HG02571 (cell line): ENCODE data around the gene MRPS26.
"Not testable (repeated sequence)": the region's sequence is repeated elsewhere in the genome, so short reads cannot be mapped to it uniquely, and the experiment has no call there.

ENCODE experiments used
- ATAC-seq: cut with Tn5 transposase; IDR thresholded peaks from one replicate; pipeline ENCODE4 v1.9.1; 2021; ENCODE audit warnings: mild to moderate bottlenecking, moderate library complexity; ENCODE audit not compliant: unreplicated experiment

Gene MRPS26

GRCh38 chr20:3045816-3046676 is at the start of gene MRPS26:
TSS of gene MRPS26 (plus strand) at chr20:3046052. CDS start at chr20:3046069, 17 bp downstream.
- ATAC-seq: peak; percentile 82

- ATAC-seq: no peak
Measured at GRCh38 chr20:2998728-2999127, 47.1 kb upstream of the MRPS26 start.

- ATAC-seq: no peak
Measured at GRCh38 chr20:3000852-3001523, 44.9 kb upstream of the MRPS26 start.

GRCh38 chr20:3003416-3003815 is 42.4 kb upstream of the MRPS26 start:
- ATAC-seq: no peak

GRCh38 chr20:3010985-3011723 is 34.7 kb upstream of the MRPS26 start:
- ATAC-seq: no peak

- no peak for ATAC-seq
Measured at GRCh38 chr20:3011752-3012151, 34.1 kb upstream of the MRPS26 start.

GRCh38 chr20:3013771-3014170 is 32.1 kb upstream of the MRPS26 start:
- ATAC-seq: no peak

GRCh38 chr20:3014179-3014578 is 31.7 kb upstream of the MRPS26 start:
- no peak for ATAC-seq

- ATAC-seq: no peak
Measured at GRCh38 chr20:3014662-3015061, 31.2 kb upstream of the MRPS26 start.

- ATAC-seq: not testable (repeated sequence)
Measured at GRCh38 chr20:3015302-3015701, 30.6 kb upstream of the MRPS26 start.

- ATAC-seq: no peak
Measured at GRCh38 chr20:3021327-3021726, 24.5 kb upstream of the MRPS26 start.

- ATAC-seq: no peak
Measured at GRCh38 chr20:3021777-3022176, 24.1 kb upstream of the MRPS26 start.

- ATAC-seq: not testable (repeated sequence)
Measured at GRCh38 chr20:3022559-3023490, 23.0 kb upstream of the MRPS26 start.

GRCh38 chr20:3027987-3028386 is 17.9 kb upstream of the MRPS26 start:
- ATAC-seq: no peak

- no peak for ATAC-seq
Measured at GRCh38 chr20:3031524-3032147, 14.2 kb upstream of the MRPS26 start.

- ATAC-seq: no peak
Measured at GRCh38 chr20:3032624-3033023, 13.2 kb upstream of the MRPS26 start.

- no peak for ATAC-seq
Measured at GRCh38 chr20:3037654-3038053, 8.2 kb upstream of the MRPS26 start.

- no peak for ATAC-seq
Measured at GRCh38 chr20:3038454-3038853, 7.4 kb upstream of the MRPS26 start.

GRCh38 chr20:3039426-3039825 is 6.4 kb upstream of the MRPS26 start:
- no peak for ATAC-seq

- ATAC-seq: no peak
Measured at GRCh38 chr20:3040086-3040485, 5.8 kb upstream of the MRPS26 start.
